HCT116 (cell line): ENCODE measurements around the gene PCSK2.

Source experiments
- EZH2 ChIP-seq: fragments of 200-600 bp; sonication (generic); IDR thresholded peaks from 2 replicates; pipeline ENCODE4 v1.6.1; 2017; ENCODE audit warnings: antibody characterized with exemption, mixed run types
- JUND ChIP-seq: IDR thresholded peaks from 2 replicates; pipeline ENCODE4 v1.6.1; 2012
- POLR2A ChIP-seq: IDR thresholded peaks from 2 replicates; pipeline ENCODE4 v1.7.0; 2011; ENCODE audit warnings: borderline replicate concordance; ENCODE audit not compliant: insufficient read depth, insufficient read length; ENCODE audit errors: extremely low read depth
- RAD21 ChIP-seq: IDR thresholded peaks from 2 replicates; pipeline ENCODE4 v1.6.1; 2012; ENCODE audit warnings: low read depth, mild to moderate bottlenecking
- SP1 ChIP-seq: IDR thresholded peaks from 2 replicates; pipeline ENCODE4 v1.6.1; 2012; ENCODE audit warnings: low read depth
- SRF ChIP-seq: IDR thresholded peaks from 2 replicates; pipeline ENCODE4 v1.6.1; 2012; ENCODE audit warnings: low read depth
- ZNF274 ChIP-seq: fragments of 200-500 bp; sonication (Bioruptor generic); IDR thresholded peaks from 2 replicates; pipeline ENCODE4 v1.6.1; 2014; ENCODE audit warnings: mild to moderate bottlenecking, low read depth, low read length, inconsistent platforms
- TF ChIP-seq, protein P1 (sequence below), 3 experiments: fragments of 200-600 bp in 1 of 3; sonication (generic) in 1 of 3; IDR thresholded peaks in 2 of 3; conservative IDR thresholded peaks in 1 of 3; 2 replicates each; pipeline ENCODE4 v1.5.1; 2012 to 2017; ENCODE audit warnings: low read depth in 2 of 3, low read length in 2 of 3, antibody characterized with exemption in 1 of 3, borderline replicate concordance in 1 of 3, control low read depth in 1 of 3, mild to moderate bottlenecking in 1 of 3, mixed read lengths in 1 of 3, mixed run types in 1 of 3, moderate library complexity in 1 of 3; ENCODE audit not compliant: insufficient read depth in 1 of 3
- TF ChIP-seq, protein P2 (sequence below): IDR thresholded peaks from 2 replicates; pipeline ENCODE4 v1.6.1; 2012
- TF ChIP-seq, protein P3 (sequence below): IDR thresholded peaks from 2 replicates; pipeline ENCODE4 v1.6.1; 2012

- TF ChIP-seq EZH2 = no peak
- TF ChIP-seq, protein P1, sequence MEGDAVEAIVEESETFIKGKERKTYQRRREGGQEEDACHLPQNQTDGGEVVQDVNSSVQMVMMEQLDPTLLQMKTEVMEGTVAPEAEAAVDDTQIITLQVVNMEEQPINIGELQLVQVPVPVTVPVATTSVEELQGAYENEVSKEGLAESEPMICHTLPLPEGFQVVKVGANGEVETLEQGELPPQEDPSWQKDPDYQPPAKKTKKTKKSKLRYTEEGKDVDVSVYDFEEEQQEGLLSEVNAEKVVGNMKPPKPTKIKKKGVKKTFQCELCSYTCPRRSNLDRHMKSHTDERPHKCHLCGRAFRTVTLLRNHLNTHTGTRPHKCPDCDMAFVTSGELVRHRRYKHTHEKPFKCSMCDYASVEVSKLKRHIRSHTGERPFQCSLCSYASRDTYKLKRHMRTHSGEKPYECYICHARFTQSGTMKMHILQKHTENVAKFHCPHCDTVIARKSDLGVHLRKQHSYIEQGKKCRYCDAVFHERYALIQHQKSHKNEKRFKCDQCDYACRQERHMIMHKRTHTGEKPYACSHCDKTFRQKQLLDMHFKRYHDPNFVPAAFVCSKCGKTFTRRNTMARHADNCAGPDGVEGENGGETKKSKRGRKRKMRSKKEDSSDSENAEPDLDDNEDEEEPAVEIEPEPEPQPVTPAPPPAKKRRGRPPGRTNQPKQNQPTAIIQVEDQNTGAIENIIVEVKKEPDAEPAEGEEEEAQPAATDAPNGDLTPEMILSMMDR (IDR thresholded peaks at IDR 0.05 in 2 of 3, conservative IDR thresholded peaks at IDR 0.05 in 1 of 3; ENCODE audit: borderline replicate concordance in 1 of 3, insufficient read depth in 1 of 3, low read depth in 2 of 3, low read length in 2 of 3) = no peak
- TF ChIP-seq RAD21 = no peak
- no peak for TF ChIP-seq POLR2A
- no peak for TF ChIP-seq ZNF274
- TF ChIP-seq JUND = no peak
- TF ChIP-seq SRF = no peak
- TF ChIP-seq, protein P2, sequence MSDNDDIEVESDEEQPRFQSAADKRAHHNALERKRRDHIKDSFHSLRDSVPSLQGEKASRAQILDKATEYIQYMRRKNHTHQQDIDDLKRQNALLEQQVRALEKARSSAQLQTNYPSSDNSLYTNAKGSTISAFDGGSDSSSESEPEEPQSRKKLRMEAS = no peak
- no peak for TF ChIP-seq SP1
- TF ChIP-seq, protein P3, sequence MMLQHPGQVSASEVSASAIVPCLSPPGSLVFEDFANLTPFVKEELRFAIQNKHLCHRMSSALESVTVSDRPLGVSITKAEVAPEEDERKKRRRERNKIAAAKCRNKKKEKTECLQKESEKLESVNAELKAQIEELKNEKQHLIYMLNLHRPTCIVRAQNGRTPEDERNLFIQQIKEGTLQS = no peak
Observed at GRCh38 chr20:17210983-17211382, 15.9 kb upstream of the PCSK2 start.
